Stomach (tissue), 9 donors: ENCODE data around the gene RNU5B-1. TPM values are rescaled to one million over a fixed set of nuclear protein-coding genes. Genes with fewer than 3 reads are reported as not detected.

Source experiments
- DNase-seq, 2 donors: peaks; one replicate each; pipeline versions ENCODE4 v3.0.0 to v3.0.0-alpha.2; 2013 to 2019
- H3K27ac ChIP-seq, 5 donors: fragments of 200-600 bp in 4 of 5; sonication (generic) in 4 of 5; one replicate each; pipeline ENCODE4 v1.5.1; 2013 to 2019; ENCODE audit warnings: mild to moderate bottlenecking in 1 of 5, moderate library complexity in 1 of 5
- H3K27me3 ChIP-seq, 3 donors: fragments of 200-600 bp; sonication (generic); one replicate each; pipeline ENCODE4 v1.5.1; 2017 to 2019; ENCODE audit warnings: mixed run types in 1 of 3
- H3K36me3 ChIP-seq, 4 donors: fragments of 200-600 bp; sonication (generic); 1 replicate in 3 of 4; 2 replicates in 1 of 4; pipeline ENCODE4 v1.5.1; 2016 to 2019
- H3K4me1 ChIP-seq, 4 donors: fragments of 200-600 bp; sonication (generic); one replicate each; pipeline ENCODE4 v1.5.1; 2016 to 2019
- H3K4me3 ChIP-seq, 4 donors: fragments of 200-600 bp; sonication (generic) in 3 of 4; one replicate each; pipeline ENCODE4 v1.5.1; 2016 to 2019; ENCODE audit warnings: mild to moderate bottlenecking in 1 of 4
- H3K9me3 ChIP-seq, 4 donors: fragments of 200-600 bp; sonication (generic); one replicate each; pipeline ENCODE4 v1.5.1; 2016 to 2019
- CTCF ChIP-seq, 7 experiments: fragments of 450-650 bp in 4 of 7; fragments of 200-600 bp in 3 of 7; sonication (generic) in 3 of 7; IDR thresholded peaks; one replicate each; pipeline ENCODE4 v1.5.1; 2016 to 2019; ENCODE audit warnings: antibody characterized with exemption in 7 of 7, control low read depth in 2 of 7, mild to moderate bottlenecking in 1 of 7
- EP300 ChIP-seq: sonication (generic); formaldehyde crosslinking; IDR thresholded peaks from one replicate; pipeline ENCODE4 v1.6.1; 2017; ENCODE audit warnings: antibody characterized with exemption
- POLR2A ChIP-seq, 4 donors: fragments of 450-650 bp; IDR thresholded peaks; one replicate each; pipeline ENCODE4 v1.6.1; 2016; ENCODE audit warnings: antibody characterized with exemption in 4 of 4, control low read depth in 2 of 4, mild to moderate bottlenecking in 1 of 4, moderate library complexity in 1 of 4
- POLR2AphosphoS5 ChIP-seq, 3 donors: sonication (generic); formaldehyde crosslinking; IDR thresholded peaks; one replicate each; pipeline ENCODE4 v1.6.1; 2016; ENCODE audit warnings: antibody characterized with exemption in 3 of 3
- WGBS, 5 donors: extraction: QIAGEN DNeasy Blood & Tissue Kit in 3 of 5; methylation state at CpG; one replicate each; pipeline versions ENCODE4 v1.1.5 to v1.1.7; 2013 to 2018; 5-methylcytosine and 5-hydroxymethylcytosine counted together
- intact Hi-C: fragments of 100-400 bp; cut with DNase I; formaldehyde crosslinking; loops from one replicate; pipeline ENCODE4 v1.15.1; 2023; ENCODE audit warnings: low total_unique reads
- polyA plus RNA-seq, 3 donors: library from polyadenylated mRNA; stranded (reverse); fragments of 200-250 nt; gene quantifications; one replicate each; pipeline ENCODE4 v1.2.3, GENCODE V29; 2013
- total RNA-seq, 5 donors: library from RNA; depleted of rRNA; stranded (reverse); fragments of >200 nt; gene quantifications; one replicate each; pipeline versions ENCODE4 v1.1.0 to v1.2.3, GENCODE V29; 2014 to 2016
- donor health status: healthy with polysubstance abuse.
- donor health status: Bipolar disorder and iron deficiency.
- donor health status: healthy.

Gene RNU5B-1
- total and polyA plus RNA-seq, 8 donors: not detected

GRCh38 chr15:65326818-65327217 lies 22.3 kb downstream of the RNU5B-1 start:
- intact Hi-C loops: no loop called here
- no peak for DNase-seq
- H3K27me3 ChIP-seq: peaks cover 0 to 13% (median 0%) of the 10 kb centered on the region in 3 donors
- 54 to 73% (median 65%) methylated on average over 2 of the region's 2 CpGs for WGBS, 5 donors
- H3K36me3 ChIP-seq: no peaks in the 10 kb centered on the region
- TF ChIP-seq EP300 (no peak), POLR2A (IDR thresholded peaks at IDR 0.05) (no peak), POLR2AphosphoS5 (IDR thresholded peaks at IDR 0.05) (no peak), CTCF (IDR thresholded peaks at IDR 0.05) (no peak)
- no peak overlapping the region for H3K27ac ChIP-seq
- H3K9me3 ChIP-seq: no peaks in the 10 kb centered on the region
- no peak overlapping the region for H3K4me3 ChIP-seq
- peaks cover 0 to 13% (median 0%) of the 10 kb centered on the region in 4 donors for H3K4me1 ChIP-seq

- TF ChIP-seq POLR2AphosphoS5 (IDR thresholded peaks at IDR 0.05): no peak
- TF ChIP-seq POLR2A (IDR thresholded peaks at IDR 0.05): no peak
- TF ChIP-seq CTCF (IDR thresholded peaks at IDR 0.05): no peak
- TF ChIP-seq EP300: no peak
- H3K27me3 ChIP-seq: peaks cover 0 to 4% (median 0%) of the 10 kb centered on the region in 3 donors
- H3K9me3 ChIP-seq: no peaks in the 10 kb centered on the region
- H3K4me3 ChIP-seq: no peak overlapping the region
- 71 to 84% (median 80%) methylated on average over 12 of the region's 12 CpGs for WGBS, 5 donors
- intact Hi-C loops: no loop called here
- H3K27ac ChIP-seq: no peak overlapping the region
- no peaks in the 10 kb centered on the region for H3K36me3 ChIP-seq
- H3K4me1 ChIP-seq: peaks cover 0 to 12% (median 0%) of the 10 kb centered on the region in 4 donors
- no peak for DNase-seq
These were observed 23.3 kb downstream of the RNU5B-1 start for GRCh38 chr15:65327651-65328393.

- no peak for DNase-seq
- 80 to 94% (median 90%) methylated on average over 4 to 21 of the region's 21 CpGs for WGBS, 5 donors
- Histone ChIP-seq H3K4me3 (no peak overlapping the region), H3K4me1 (peaks cover 0 to 8% (median 0%) of the 10 kb centered on the region in 4 donors), H3K36me3 (no peaks in the 10 kb centered on the region), H3K27ac (no peak overlapping the region), H3K9me3 (no peaks in the 10 kb centered on the region), H3K27me3 (peaks cover 0 to 10% (median 0%) of the 10 kb centered on the region in 3 donors)
- intact Hi-C loops: no loop called here
- no peak for TF ChIP-seq POLR2AphosphoS5 (IDR thresholded peaks at IDR 0.05)
- no peak for TF ChIP-seq CTCF (IDR thresholded peaks at IDR 0.05)
- TF ChIP-seq EP300: no peak
- no peak for TF ChIP-seq POLR2A (IDR thresholded peaks at IDR 0.05)
These were observed 24.2 kb downstream of the RNU5B-1 start for GRCh38 chr15:65328506-65329287.

- H3K27me3 ChIP-seq: peaks cover 0 to 17% (median 0%) of the 10 kb centered on the region in 3 donors
- TF ChIP-seq EP300: no peak
- TF ChIP-seq CTCF (IDR thresholded peaks at IDR 0.05): no peak
- TF ChIP-seq POLR2AphosphoS5 (IDR thresholded peaks at IDR 0.05): no peak
- no peak for TF ChIP-seq POLR2A (IDR thresholded peaks at IDR 0.05)
- no peak overlapping the region for H3K27ac ChIP-seq
- no peaks in the 10 kb centered on the region for H3K36me3 ChIP-seq
- H3K4me1 ChIP-seq: peaks cover 0 to 8% (median 0%) of the 10 kb centered on the region in 4 donors
- no peaks in the 10 kb centered on the region for H3K9me3 ChIP-seq
- no peak overlapping the region for H3K4me3 ChIP-seq
- no peak for DNase-seq
- 92 to 95% (median 94%) methylated on average over 17 to 21 of the region's 21 CpGs for WGBS, 5 donors
- intact Hi-C loops: no loop called here
These were observed 25.0 kb downstream of the RNU5B-1 start for GRCh38 chr15:65329288-65329983.
